HepG2 (cell line): ENCODE data around the gene ST14. TPM values are rescaled to one million over a fixed set of nuclear protein-coding genes. Genes with fewer than 3 reads are reported as not detected.

Experiments used
- ATAC-seq: fragments of 200-7000 bp; cut with Tn5 transposase; 3 replicates; pipeline ENCODE4 v1.9.1; 2020; ENCODE audit warnings: mild to moderate bottlenecking, moderate library complexity
- BruUV-seq: library from RNA; stranded (reverse); fragments of 400-500 nt; replicated peaks from 2 replicates; lab custom pipeline; 2021; lab: Mats Ljungman, UMichigan
- CTCF ChIA-PET: fragments of 300-600 bp; formaldehyde crosslinking; extraction: SDS; loops from one replicate; lab custom pipeline; 2021; ENCODE audit warnings: low total read pairs, inconsistent platforms, low intra/inter-chr PET ratio; lab: Yijun Ruan, JAX
- POLR2A ChIA-PET: fragments of 350-600 bp; sonication (Branson Sonifier 250); formaldehyde crosslinking; loops from one replicate; lab custom pipeline; 2020; ENCODE audit warnings: antibody characterized with exemption, inconsistent platforms; lab: Yijun Ruan, JAX
- DNase-seq: peaks from one replicate; pipeline ENCODE4 v3.0.0-alpha.2; 2015; ENCODE audit warnings: low spot score
- FAIRE-seq: peaks from 3 replicates; lab custom pipeline; 2011; peaks lifted over from hg19 to GRCh38; lab: Jason Lieb, UNC
- H2AFZ ChIP-seq: one replicate; pipeline ENCODE4 v1.6.1; 2011; ENCODE audit warnings: low read length, inconsistent platforms
- H3K27ac ChIP-seq: fragments of 300-600 bp; 3 replicates; pipeline ENCODE4 v1.8.0; 2011; ENCODE audit warnings: mixed run types, mild to moderate bottlenecking, mixed read lengths, low read length, inconsistent platforms; ENCODE audit not compliant: insufficient read depth; ENCODE audit errors: extremely low read length
- H3K27me3 ChIP-seq, 2 experiments: fragments of 200-600 bp in 1 of 2; 2 replicates in 1 of 2; 3 replicates in 1 of 2; pipeline versions ENCODE4 v1.6.0 to v1.8.0; 2011; ENCODE audit warnings: low read length in 2 of 2, mild to moderate bottlenecking in 2 of 2, moderate library complexity in 2 of 2, inconsistent platforms in 1 of 2; ENCODE audit not compliant: insufficient read depth in 2 of 2, control insufficient read depth in 1 of 2
- H3K36me3 ChIP-seq, 2 experiments: fragments of 200-600 bp in 1 of 2; replicated peaks in 1 of 2; 2 replicates in 1 of 2; 3 replicates in 1 of 2; pipeline versions ENCODE4 v1.5.1 to v1.8.0; 2011; ENCODE audit warnings: low read length in 2 of 2, inconsistent platforms in 1 of 2; ENCODE audit not compliant: insufficient read depth in 2 of 2, control insufficient read depth in 1 of 2
- H3K4me1 ChIP-seq: 2 replicates; pipeline ENCODE4 v1.5.1; 2012; ENCODE audit warnings: low read length, inconsistent platforms; ENCODE audit not compliant: insufficient read depth
- H3K4me2 ChIP-seq: 2 replicates; pipeline ENCODE4 v1.6.0; 2011; ENCODE audit warnings: low read depth, low read length, inconsistent platforms
- H3K4me3 ChIP-seq, 3 experiments: fragments of 200-600 bp in 1 of 3; sonication (generic), shearing (Covaris generic) in 1 of 3; replicated peaks in 1 of 3; 2 replicates each; pipeline ENCODE4 v1.5.1; 2011 to 2016; ENCODE audit warnings: low read length in 3 of 3, inconsistent platforms in 2 of 3, low read depth in 2 of 3, mild to moderate bottlenecking in 2 of 3, control low read depth in 1 of 3, mixed read lengths in 1 of 3; ENCODE audit not compliant: insufficient read depth in 1 of 3
- H3K79me2 ChIP-seq: one replicate; pipeline ENCODE4 v1.6.1; 2011; ENCODE audit warnings: low read length, inconsistent platforms; ENCODE audit not compliant: insufficient read depth
- H3K9ac ChIP-seq: 2 replicates; pipeline ENCODE4 v1.6.0; 2011; ENCODE audit warnings: mild to moderate bottlenecking, low read depth, low read length, inconsistent platforms; ENCODE audit not compliant: insufficient read depth
- H3K9me3 ChIP-seq: 2 replicates; pipeline ENCODE4 v1.5.1; 2012; ENCODE audit warnings: mild to moderate bottlenecking, low read length
- H4K20me1 ChIP-seq: 2 replicates; pipeline ENCODE4 v1.6.0; 2011; ENCODE audit warnings: inconsistent platforms, mild to moderate bottlenecking, low read length, moderate library complexity; ENCODE audit not compliant: insufficient read depth
- HES4 ChIP-seq: sonication (generic); formaldehyde crosslinking; IDR thresholded peaks from 2 replicates; pipeline ENCODE4 v1.9.0; 2021; ENCODE audit warnings: mild to moderate bottlenecking, missing genetic modification reagents, borderline replicate concordance
- IKZF5 ChIP-seq: IDR thresholded peaks from 2 replicates; pipeline ENCODE4 v1.6.1; 2018; ENCODE audit warnings: missing genetic modification reagents, mild to moderate bottlenecking, missing compliant biosample characterization
- KAT8 ChIP-seq: IDR thresholded peaks from 2 replicates; pipeline ENCODE4 v1.6.1; 2016; ENCODE audit warnings: missing genetic modification reagents, missing compliant biosample characterization
- KDM6A ChIP-seq: IDR thresholded peaks from 2 replicates; pipeline ENCODE4 v1.6.1; 2016; ENCODE audit warnings: low read depth
- KLF16 ChIP-seq, 2 experiments: sonication (generic) in 1 of 2; formaldehyde crosslinking in 1 of 2; IDR thresholded peaks; 2 replicates each; pipeline versions ENCODE4 v1.6.1 to v1.8.0; 2016 to 2023; ENCODE audit warnings: missing genetic modification reagents in 2 of 2, missing compliant biosample characterization in 1 of 2
- KMT2A ChIP-seq: sonication (generic); formaldehyde crosslinking; IDR thresholded peaks from 2 replicates; pipeline ENCODE4 v1.4.0; 2020; ENCODE audit warnings: missing genetic modification reagents
- PAWR ChIP-seq: sonication (generic); formaldehyde crosslinking; IDR thresholded peaks from 2 replicates; pipeline ENCODE4 v1.4.0; 2020; ENCODE audit warnings: missing genetic modification reagents, mild to moderate bottlenecking, borderline replicate concordance
- RBM22 ChIP-seq: fragments of 200-400 bp; formaldehyde crosslinking; optimal IDR thresholded peaks from 2 replicates; pipeline ENCODE3; 2017; ENCODE audit warnings: mild to moderate bottlenecking, low read length, moderate library complexity
- SUZ12 ChIP-seq: fragments of 150-350 bp; IDR thresholded peaks from 2 replicates; pipeline ENCODE4 v1.6.1; 2014; ENCODE audit warnings: low read depth, low read length
- ZNF205 ChIP-seq: IDR thresholded peaks from 2 replicates; pipeline ENCODE4 v1.6.1; 2018; ENCODE audit warnings: missing biosample characterization, missing genetic modification reagents
- ZNF468 ChIP-seq: sonication (generic); formaldehyde crosslinking; IDR thresholded peaks from 2 replicates; pipeline ENCODE4 v1.8.0; 2022; ENCODE audit warnings: mild to moderate bottlenecking, moderate library complexity, missing genetic modification reagents
- ZNF619 ChIP-seq: sonication (generic); formaldehyde crosslinking; IDR thresholded peaks from 2 replicates; pipeline ENCODE4 v1.4.0; 2020; ENCODE audit warnings: mild to moderate bottlenecking, missing genetic modification reagents
- ZNF766 ChIP-seq: sonication (generic); formaldehyde crosslinking; IDR thresholded peaks from 2 replicates; pipeline ENCODE4 v1.5.0; 2020; ENCODE audit warnings: missing genetic modification reagents, borderline replicate concordance
- WGBS: methylation state at CpG from one replicate; pipeline ENCODE4 v1.1.6; 2017; ENCODE audit warnings: low lambda C conversion rate; 5-methylcytosine and 5-hydroxymethylcytosine counted together
- in situ Hi-C: cut with HindIII; loops from 2 replicates; pipeline ENCODE4 v1.10.0; 2017; ENCODE audit warnings: low pct_unique_long_range_greater_than_20kb; ENCODE audit not compliant: extremely low pct_ligation_motif_present
- intact Hi-C: fragments of 100-400 bp; cut with micrococcal nuclease; formaldehyde crosslinking; loops from one replicate; pipeline ENCODE4 v1.10.0; 2022; ENCODE audit not compliant: unreplicated experiment
- polyA plus RNA-seq, 8 experiments: library from polyadenylated mRNA; depleted of rRNA in 3 of 8; stranded (reverse) in 7 of 8; unstranded in 1 of 8; fragments of >200 nt; fragmentation: Illumina TruSeq in 4 of 8; extraction: Trizol in 4 of 8; gene quantifications; 2 replicates each; pipeline versions ENCODE4 v1.2.1 to v1.2.3, GENCODE V29; 2011 to 2016; ENCODE audit warnings: low read depth in 4 of 8, missing spikeins in 1 of 8, mixed read lengths in 1 of 8; ENCODE audit not compliant: insufficient read depth in 1 of 8
- total RNA-seq, 5 experiments: library from RNA; depleted of rRNA; stranded (reverse); fragments of >200 nt; fragmentation: Illumina TruSeq; extraction: Trizol; gene quantifications; 2 replicates each; pipeline ENCODE4 v1.2.3, GENCODE V29; 2016; ENCODE audit warnings: low read depth in 1 of 5
- TF ChIP-seq, protein P1 (sequence below): sonication (generic); formaldehyde crosslinking; IDR thresholded peaks from 2 replicates; pipeline ENCODE4 v1.4.0; 2020; ENCODE audit warnings: missing genetic modification reagents
- TF ChIP-seq, protein P2 (sequence below): sonication (generic); formaldehyde crosslinking; IDR thresholded peaks from 2 replicates; pipeline ENCODE4 v1.5.1; 2020; ENCODE audit warnings: missing genetic modification reagents, mild to moderate bottlenecking, borderline replicate concordance

The ST14 gene
- total and polyA plus RNA-seq, 2 of the 13 experiments (the other 11 are each of a cell fraction or from before 2014, with no cell fraction given), result 0.88 to 1.4 TPM

- no TSS peak for BruUV-seq
- peak overlapping the region; percentile 7 for H3K27ac ChIP-seq
- FAIRE-seq, result no peak
- H3K4me3 ChIP-seq, result no peak overlapping the region
- H3K79me2 ChIP-seq, result peaks cover 61% of the 10 kb centered on the region
- no peaks in the 10 kb centered on the region for H3K9me3 ChIP-seq
- intact Hi-C loops (no loop called here), in situ Hi-C loops (no loop called here)
- H3K4me2 ChIP-seq, result no peak overlapping the region
- CTCF ChIA-PET, result no interaction called here
- peaks cover 42% of the 10 kb centered on the region for H3K4me1 ChIP-seq
- H3K27me3 ChIP-seq, result no peaks in the 10 kb centered on the region
- POLR2A ChIA-PET, result interaction anchor here (1.7 to 2.2 kb wide), 2 partner anchors 9 to 112 kb away, joined by 7 to 12 read pairs; partner anchors contain the start of gene PRDM10
- H4K20me1 ChIP-seq, result peaks cover 7% of the 10 kb centered on the region
- H3K36me3 ChIP-seq, result peaks cover 19 to 74% of the 10 kb centered on the region in 2 experiments
- H2AFZ ChIP-seq, result no peak overlapping the region
- ATAC-seq, result no peak
- no peak for DNase-seq
- WGBS, result 77% methylated on average over 4 of the region's 4 CpGs
- H3K9ac ChIP-seq, result no peak overlapping the region
- TF ChIP-seq RBM22 (no peak), SUZ12 (no peak), KMT2A (no peak), ZNF205 (CRISPR knock-in tag) (no peak), KDM6A (CRISPR knock-in tag) (no peak), PAWR (CRISPR knock-in tag) (no peak), HES4 (CRISPR knock-in tag) (no peak), ZNF766 (CRISPR knock-in tag) (no peak), KLF16 (CRISPR knock-in tag; IDR thresholded peaks at IDR 0.05) (no peak), IKZF5 (no peak), KAT8 (CRISPR knock-in tag) (no peak), ZNF619 (no peak), ZNF468 (CRISPR knock-in tag) (no peak)
- TF ChIP-seq, protein P1, sequence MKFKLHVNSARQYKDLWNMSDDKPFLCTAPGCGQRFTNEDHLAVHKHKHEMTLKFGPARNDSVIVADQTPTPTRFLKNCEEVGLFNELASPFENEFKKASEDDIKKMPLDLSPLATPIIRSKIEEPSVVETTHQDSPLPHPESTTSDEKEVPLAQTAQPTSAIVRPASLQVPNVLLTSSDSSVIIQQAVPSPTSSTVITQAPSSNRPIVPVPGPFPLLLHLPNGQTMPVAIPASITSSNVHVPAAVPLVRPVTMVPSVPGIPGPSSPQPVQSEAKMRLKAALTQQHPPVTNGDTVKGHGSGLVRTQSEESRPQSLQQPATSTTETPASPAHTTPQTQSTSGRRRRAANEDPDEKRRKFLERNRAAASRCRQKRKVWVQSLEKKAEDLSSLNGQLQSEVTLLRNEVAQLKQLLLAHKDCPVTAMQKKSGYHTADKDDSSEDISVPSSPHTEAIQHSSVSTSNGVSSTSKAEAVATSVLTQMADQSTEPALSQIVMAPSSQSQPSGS (CRISPR knock-in tag), result no peak
- TF ChIP-seq, protein P2, sequence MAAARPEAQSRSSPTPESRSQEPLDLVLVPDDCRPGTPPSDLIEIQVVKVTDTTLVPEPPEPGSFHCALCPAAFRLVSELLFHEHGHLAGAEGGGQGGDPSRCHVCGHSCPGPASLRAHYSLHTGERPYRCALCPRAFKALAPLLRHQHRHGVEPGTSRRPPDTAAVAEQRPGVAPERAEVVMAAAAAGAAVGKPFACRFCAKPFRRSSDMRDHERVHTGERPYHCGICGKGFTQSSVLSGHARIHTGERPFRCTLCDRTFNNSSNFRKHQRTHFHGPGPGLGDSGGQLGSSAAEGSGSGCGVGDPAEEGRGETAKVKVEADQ (CRISPR knock-in tag), result no peak
These were observed 44.9 kb upstream of the ST14 start for GRCh38 chr11:130114726-130115125.
